Loucy (cell line): ENCODE results near the gene NTPCR.

Experiments
- H2AFZ ChIP-seq: fragments of 200-600 bp; sonication (generic); 2 replicates; pipeline ENCODE4 v1.6.0; 2016; ENCODE audit warnings: antibody characterized with exemption, mild to moderate bottlenecking, low read length, moderate library complexity
- H3F3A ChIP-seq: fragments of 200-600 bp; 2 replicates; pipeline ENCODE4 v1.6.0; 2016; ENCODE audit warnings: antibody characterized with exemption, low read depth, mild to moderate bottlenecking
- H3K27me3 ChIP-seq: fragments of 200-600 bp; sonication (generic); 2 replicates; pipeline ENCODE4 v1.6.1; 2014; ENCODE audit warnings: low read length, mild to moderate bottlenecking; ENCODE audit not compliant: insufficient read depth, poor library complexity, severe bottlenecking
- H3K36me3 ChIP-seq: fragments of 200-600 bp; sonication (generic); 2 replicates; pipeline ENCODE4 v1.6.1; 2016; ENCODE audit warnings: low read length; ENCODE audit not compliant: insufficient read depth
- H3K4me1 ChIP-seq: fragments of 200-600 bp; sonication (generic); 2 replicates; pipeline ENCODE4 v1.5.1; 2014; ENCODE audit warnings: low read length, mild to moderate bottlenecking; ENCODE audit not compliant: insufficient read depth, poor library complexity, severe bottlenecking
- H3K4me2 ChIP-seq: fragments of 200-600 bp; sonication (generic); 2 replicates; pipeline ENCODE4 v1.6.0; 2014; ENCODE audit warnings: antibody characterized with exemption, low read length, low read depth, mild to moderate bottlenecking; ENCODE audit not compliant: poor library complexity, severe bottlenecking
- H3K4me3 ChIP-seq: fragments of 200-600 bp; sonication (generic); 2 replicates; pipeline ENCODE4 v1.5.1; 2014; ENCODE audit warnings: low read length, mild to moderate bottlenecking, mixed read lengths; ENCODE audit not compliant: poor library complexity, severe bottlenecking
- H3K79me2 ChIP-seq: fragments of 200-600 bp; sonication (generic); 2 replicates; pipeline ENCODE4 v1.6.1; 2014; ENCODE audit warnings: low read length; ENCODE audit not compliant: insufficient read depth
- H3K9ac ChIP-seq: fragments of 200-600 bp; sonication (generic); 2 replicates; pipeline ENCODE4 v1.6.0; 2014; ENCODE audit warnings: mild to moderate bottlenecking, low read depth, low read length, moderate library complexity; ENCODE audit not compliant: poor library complexity, severe bottlenecking
- H3K9me2 ChIP-seq: fragments of 200-600 bp; sonication (generic); replicated peaks from 2 replicates; pipeline ENCODE4 v1.6.1; 2016; ENCODE audit warnings: low read depth, low read length, mixed read lengths
- H3K9me3 ChIP-seq: fragments of 200-600 bp; sonication (generic); 2 replicates; pipeline ENCODE4 v1.6.1; 2014; ENCODE audit warnings: mild to moderate bottlenecking, antibody characterized with exemption, low read length, low read depth; ENCODE audit not compliant: insufficient read depth
- H4K20me1 ChIP-seq: fragments of 200-600 bp; sonication (generic); 2 replicates; pipeline ENCODE4 v1.6.0; 2014; ENCODE audit warnings: antibody characterized with exemption, low read length, mild to moderate bottlenecking; ENCODE audit not compliant: insufficient read depth, poor library complexity, severe bottlenecking
- EZH2phosphoT487 ChIP-seq: fragments of 200-600 bp; IDR thresholded peaks from 2 replicates; pipeline ENCODE4 v1.6.1; 2018; ENCODE audit warnings: antibody characterized with exemption, mild to moderate bottlenecking, moderate library complexity, borderline replicate concordance
- TF ChIP-seq, protein P1 (sequence below): fragments of 200-600 bp; sonication (generic); conservative IDR thresholded peaks from 2 replicates; pipeline ENCODE4 v1.5.1; 2014; ENCODE audit warnings: mild to moderate bottlenecking, antibody characterized with exemption, low read length

The NTPCR gene

DNA sequence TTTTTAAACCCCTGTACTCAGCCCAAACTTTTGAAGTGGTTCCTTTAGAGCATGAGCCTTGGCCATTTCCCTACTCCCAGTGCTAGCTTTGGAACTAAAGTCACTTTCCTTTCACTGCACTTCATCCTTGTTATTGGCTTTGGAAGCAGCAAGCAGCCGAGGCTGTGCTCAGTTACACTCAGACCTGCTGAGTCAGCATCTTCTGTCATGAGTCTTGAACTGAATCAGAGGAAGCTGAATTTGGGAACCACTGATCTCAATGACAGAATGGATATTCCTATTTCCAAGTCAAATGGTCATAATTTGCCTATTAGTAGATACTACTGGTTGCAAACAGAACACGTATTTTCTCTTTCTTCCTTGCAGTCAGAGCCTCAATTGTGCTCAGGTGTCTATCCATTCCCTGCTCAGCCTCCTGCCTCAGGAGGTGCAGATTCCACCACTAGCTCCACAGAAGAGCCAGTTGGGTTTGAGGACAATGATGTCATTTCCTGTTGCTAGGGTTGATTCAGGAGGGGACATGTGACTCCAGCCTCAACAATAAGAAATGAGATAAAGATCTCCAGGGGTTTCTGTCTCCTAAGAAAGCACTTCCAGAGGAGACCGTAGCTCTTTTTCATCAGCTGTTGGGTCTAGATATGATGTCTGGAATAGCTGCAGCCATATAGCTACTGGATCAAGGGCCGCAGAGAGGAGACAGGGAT, 44.9 kb upstream of the NTPCR start:
- H3K9me2 ChIP-seq, result no peaks in the 10 kb centered on the region
- H3K27me3 ChIP-seq, result no peaks in the 10 kb centered on the region
- H3K36me3 ChIP-seq, result no peaks in the 10 kb centered on the region
- H3K4me2 ChIP-seq, result peak overlapping the region; percentile 37
- H3K4me1 ChIP-seq, result peaks cover 71% of the 10 kb centered on the region
- H4K20me1 ChIP-seq, result no peaks in the 10 kb centered on the region
- H3K9me3 ChIP-seq, result no peaks in the 10 kb centered on the region
- no peak for TF ChIP-seq EZH2phosphoT487
- TF ChIP-seq, protein P1, sequence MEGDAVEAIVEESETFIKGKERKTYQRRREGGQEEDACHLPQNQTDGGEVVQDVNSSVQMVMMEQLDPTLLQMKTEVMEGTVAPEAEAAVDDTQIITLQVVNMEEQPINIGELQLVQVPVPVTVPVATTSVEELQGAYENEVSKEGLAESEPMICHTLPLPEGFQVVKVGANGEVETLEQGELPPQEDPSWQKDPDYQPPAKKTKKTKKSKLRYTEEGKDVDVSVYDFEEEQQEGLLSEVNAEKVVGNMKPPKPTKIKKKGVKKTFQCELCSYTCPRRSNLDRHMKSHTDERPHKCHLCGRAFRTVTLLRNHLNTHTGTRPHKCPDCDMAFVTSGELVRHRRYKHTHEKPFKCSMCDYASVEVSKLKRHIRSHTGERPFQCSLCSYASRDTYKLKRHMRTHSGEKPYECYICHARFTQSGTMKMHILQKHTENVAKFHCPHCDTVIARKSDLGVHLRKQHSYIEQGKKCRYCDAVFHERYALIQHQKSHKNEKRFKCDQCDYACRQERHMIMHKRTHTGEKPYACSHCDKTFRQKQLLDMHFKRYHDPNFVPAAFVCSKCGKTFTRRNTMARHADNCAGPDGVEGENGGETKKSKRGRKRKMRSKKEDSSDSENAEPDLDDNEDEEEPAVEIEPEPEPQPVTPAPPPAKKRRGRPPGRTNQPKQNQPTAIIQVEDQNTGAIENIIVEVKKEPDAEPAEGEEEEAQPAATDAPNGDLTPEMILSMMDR, result no peak
- no peaks in the 10 kb centered on the region for H3K79me2 ChIP-seq
- no peaks in the 10 kb centered on the region for H3F3A ChIP-seq
- peak overlapping the region; percentile 0 for H3K4me3 ChIP-seq
- H3K9ac ChIP-seq, result peak overlapping the region; percentile 45
- H2AFZ ChIP-seq, result no peak overlapping the region

DNA sequence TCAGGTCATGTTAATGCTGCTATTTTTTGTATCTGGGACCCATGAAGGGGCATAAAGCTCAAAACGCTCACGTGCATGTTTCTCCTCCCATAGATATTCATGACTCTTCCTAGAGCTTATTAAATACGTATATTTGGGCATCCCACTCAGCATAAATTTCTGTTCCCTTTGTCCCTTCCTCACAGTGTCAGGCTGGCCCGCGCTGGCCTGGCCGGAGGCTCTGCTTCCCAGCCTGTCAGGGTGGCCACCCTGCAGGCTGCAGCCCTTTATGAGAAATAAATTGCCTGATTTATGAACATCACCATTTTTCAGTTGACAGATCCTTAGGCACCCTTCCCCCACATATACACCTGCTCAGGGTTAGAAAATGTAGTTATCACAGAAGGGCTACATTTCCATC, 44.0 kb upstream of the NTPCR start:
- H3K9me3 ChIP-seq, result no peaks in the 10 kb centered on the region
- TF ChIP-seq, protein P1, result no peak
- no peak for TF ChIP-seq EZH2phosphoT487
- H4K20me1 ChIP-seq, result no peaks in the 10 kb centered on the region
- H3K4me2 ChIP-seq, result peak overlapping the region; percentile 37
- H3K4me1 ChIP-seq, result peaks cover 71% of the 10 kb centered on the region
- H2AFZ ChIP-seq, result no peak overlapping the region
- 0 out of 2 replicates have a peak, but pooled peaks cover 2% of the 10 kb centered on the region for H3F3A ChIP-seq
- H3K9ac ChIP-seq, result no peak overlapping the region
- H3K79me2 ChIP-seq, result no peaks in the 10 kb centered on the region
- no peaks in the 10 kb centered on the region for H3K36me3 ChIP-seq
- no peaks in the 10 kb centered on the region for H3K9me2 ChIP-seq
- H3K4me3 ChIP-seq, result no peak overlapping the region
- no peaks in the 10 kb centered on the region for H3K27me3 ChIP-seq

DNA sequence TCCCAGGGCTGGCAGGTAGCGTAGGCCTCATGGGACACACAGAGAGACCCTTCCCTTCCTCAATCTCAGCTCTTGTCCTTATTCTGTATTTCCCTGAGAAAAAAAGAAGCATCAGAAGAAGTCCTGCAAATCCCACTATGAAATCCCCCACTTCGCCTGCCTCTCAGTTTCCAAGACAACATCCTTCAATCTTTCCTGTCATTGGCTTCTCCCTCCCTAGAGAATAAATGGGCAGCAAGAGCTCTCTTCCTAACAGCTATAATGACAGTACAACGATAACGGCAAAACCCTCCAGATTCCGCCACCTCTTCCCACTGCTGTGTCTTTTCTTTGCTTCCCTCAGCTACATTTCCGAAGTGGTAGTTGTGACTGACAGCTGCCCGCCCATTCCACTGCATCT, 41.6 kb upstream of the NTPCR start:
- Histone ChIP-seq H3K9ac (no peak overlapping the region), H4K20me1 (no peaks in the 10 kb centered on the region), H3K4me2 (no peak overlapping the region), H3K36me3 (no peaks in the 10 kb centered on the region), H3K9me2 (no peaks in the 10 kb centered on the region), H2AFZ (no peak overlapping the region), H3K4me3 (no peak overlapping the region), H3K27me3 (no peaks in the 10 kb centered on the region), H3F3A (0 out of 2 replicates have a peak, but pooled peaks cover 3% of the 10 kb centered on the region), H3K9me3 (no peaks in the 10 kb centered on the region), H3K79me2 (no peaks in the 10 kb centered on the region), H3K4me1 (peaks cover 71% of the 10 kb centered on the region)
- TF ChIP-seq, protein P1, result no peak
- TF ChIP-seq EZH2phosphoT487, result no peak
